Endothelial cell of umbilical vein (primary cell): ENCODE results near the gene PRKAG2. TPM values are rescaled to one million over a fixed set of nuclear protein-coding genes. Genes with fewer than 3 reads are reported as not detected.

Source experiments
- BruUV-seq: library from RNA; stranded (reverse); fragments of 400-500 nt; replicated peaks from 2 replicates; lab custom pipeline; 2021; lab: Mats Ljungman, UMichigan
- CTCF ChIA-PET: fragments of 300-600, 350-600 bp; sonication (Branson Sonifier 250); formaldehyde crosslinking; loops from one replicate; lab custom pipeline; 2021; ENCODE audit warnings: antibody characterized with exemption, inconsistent platforms; lab: Charles Lee
- POLR2A ChIA-PET: fragments of 300-600, 350-600 bp; sonication (Branson Sonifier 250); formaldehyde crosslinking; loops from one replicate; lab custom pipeline; 2021; ENCODE audit warnings: antibody characterized with exemption, inconsistent platforms; lab: Charles Lee
- DNase-seq: peaks from one replicate; pipeline ENCODE4 v3.0.0-alpha.2; 2011; ENCODE audit warnings: low read depth, low spot score
- FAIRE-seq: peaks from 2 replicates; lab custom pipeline; 2011; peaks lifted over from hg19 to GRCh38; lab: Jason Lieb, UNC
- H2AFZ ChIP-seq: 2 replicates; pipeline ENCODE4 v1.6.0; 2012; ENCODE audit warnings: low read depth, low read length, control low read depth, inconsistent platforms
- H3K27ac ChIP-seq: 2 replicates; pipeline ENCODE4 v1.5.1; 2011; ENCODE audit warnings: low read depth, mild to moderate bottlenecking, control low read depth, low read length, moderate library complexity; ENCODE audit not compliant: insufficient read depth
- H3K27me3 ChIP-seq, 2 experiments: 2 replicates each; pipeline versions ENCODE4 v1.6.0 to v1.6.1; 2011; ENCODE audit warnings: low read length in 2 of 2, mixed read lengths in 1 of 2; ENCODE audit not compliant: control insufficient read depth in 2 of 2, insufficient read depth in 2 of 2
- H3K36me3 ChIP-seq, 2 experiments: 2 replicates in 1 of 2; 3 replicates in 1 of 2; pipeline ENCODE4 v1.5.1; 2011; ENCODE audit warnings: low read length in 2 of 2, mild to moderate bottlenecking in 1 of 2, moderate library complexity in 1 of 2; ENCODE audit not compliant: control insufficient read depth in 2 of 2, insufficient read depth in 2 of 2; ENCODE audit errors: extremely low read depth in 1 of 2
- H3K4me1 ChIP-seq: 3 replicates; pipeline ENCODE4 v1.5.1; 2011; ENCODE audit warnings: mild to moderate bottlenecking, low read length; ENCODE audit not compliant: control insufficient read depth, insufficient read depth; ENCODE audit errors: extremely low read depth
- H3K4me2 ChIP-seq: 2 replicates; pipeline ENCODE4 v1.6.1; 2011; ENCODE audit warnings: low read length, control low read depth, mixed read lengths; ENCODE audit not compliant: insufficient read depth
- H3K4me3 ChIP-seq, 3 experiments: fragments of 200-600 bp in 1 of 3; sonication (generic), shearing (Covaris generic) in 1 of 3; replicated peaks in 1 of 3; 2 replicates each; pipeline ENCODE4 v1.5.1; 2011 to 2016; ENCODE audit warnings: control low read depth in 3 of 3, low read length in 3 of 3, mild to moderate bottlenecking in 2 of 3, inconsistent platforms in 1 of 3, low read depth in 1 of 3, moderate library complexity in 1 of 3; ENCODE audit not compliant: insufficient read depth in 1 of 3
- H3K79me2 ChIP-seq: 2 replicates; pipeline ENCODE4 v1.6.0; 2012; ENCODE audit warnings: low read length, inconsistent platforms; ENCODE audit not compliant: control insufficient read depth, insufficient read depth
- H3K9ac ChIP-seq: replicated peaks from 2 replicates; pipeline ENCODE3; 2011; ENCODE audit warnings: low read length, control low read depth; ENCODE audit not compliant: insufficient read depth; ENCODE audit errors: extremely low read depth
- H3K9me1 ChIP-seq: replicated peaks from 3 replicates; pipeline ENCODE4 v1.6.0; 2011; ENCODE audit warnings: mild to moderate bottlenecking, low read length; ENCODE audit not compliant: control insufficient read depth, insufficient read depth; ENCODE audit errors: extremely low read depth
- H3K9me3 ChIP-seq: replicated peaks from 2 replicates; pipeline ENCODE4 v1.5.1; 2012; ENCODE audit warnings: low read length, inconsistent platforms; ENCODE audit not compliant: control insufficient read depth, insufficient read depth
- H4K20me1 ChIP-seq: replicated peaks from 2 replicates; pipeline ENCODE3; 2011; ENCODE audit warnings: mild to moderate bottlenecking, low read length; ENCODE audit not compliant: control insufficient read depth, insufficient read depth; ENCODE audit errors: extremely low read depth
- EZH2 ChIP-seq: IDR thresholded peaks from 2 replicates; pipeline ENCODE4 v1.6.1; 2012; ENCODE audit warnings: borderline replicate concordance, low read depth, mild to moderate bottlenecking, moderate library complexity, low read length, inconsistent platforms; ENCODE audit not compliant: severe bottlenecking
- FOS ChIP-seq: IDR thresholded peaks from 2 replicates; pipeline ENCODE4 v1.6.1; 2011; ENCODE audit warnings: mild to moderate bottlenecking, low read length, moderate library complexity, borderline replicate concordance; ENCODE audit not compliant: insufficient read depth
- GATA2 ChIP-seq: IDR thresholded peaks from 2 replicates; pipeline ENCODE4 v1.7.0; 2011; ENCODE audit warnings: low read depth, mild to moderate bottlenecking, moderate library complexity, mixed read lengths, low read length; ENCODE audit not compliant: insufficient read length, insufficient read depth
- JUN ChIP-seq: IDR thresholded peaks from 2 replicates; pipeline ENCODE4 v1.6.1; 2011; ENCODE audit warnings: borderline replicate concordance, low read depth; ENCODE audit not compliant: insufficient read length, insufficient read depth
- MYC ChIP-seq: IDR thresholded peaks from one replicate; pipeline ENCODE4 v1.6.1; 2011; ENCODE audit warnings: mild to moderate bottlenecking, low read depth, low read length
- POLR2A ChIP-seq: IDR thresholded peaks from 2 replicates; pipeline ENCODE4 v1.6.1; 2012; ENCODE audit warnings: low read depth, mild to moderate bottlenecking, control low read depth, low read length
- POLR2AphosphoS5 ChIP-seq: IDR thresholded peaks from 2 replicates; pipeline ENCODE4 v1.6.1; 2012; ENCODE audit warnings: low read depth, mild to moderate bottlenecking, control low read depth, low read length, moderate library complexity; ENCODE audit not compliant: insufficient read depth
- dilution Hi-C: fragments of 300-500 bp; cut with MboI; formaldehyde crosslinking; loops from one replicate; pipeline ENCODE4 v1.15.0; 2019; ENCODE audit warnings: low sequenced_read_pairs; ENCODE audit not compliant: extremely low pct_ligation_motif_present
- intact Hi-C: fragments of 100-400 bp; cut with micrococcal nuclease; formaldehyde crosslinking; loops from one replicate; pipeline ENCODE4 v1.10.0; 2022
- polyA plus RNA-seq, 4 experiments: library from polyadenylated mRNA; depleted of rRNA in 3 of 4; stranded (reverse) in 3 of 4; unstranded in 1 of 4; fragments of >200 nt; gene quantifications; 2 replicates each; pipeline versions ENCODE4 v1.2.1 to v1.2.3, GENCODE V29; 2011 to 2012; ENCODE audit warnings: missing spikeins in 1 of 4
- total RNA-seq: library from RNA; stranded (reverse); gene quantifications from 2 replicates; pipeline ENCODE4 v1.2.3, GENCODE V29; 2021
- TF ChIP-seq, protein P1 (sequence below): IDR thresholded peaks from 2 replicates; pipeline ENCODE4 v1.6.1; 2011; ENCODE audit not compliant: insufficient read depth, insufficient read length
- TF ChIP-seq, protein P2 (sequence below), 2 donors: IDR thresholded peaks; 1 replicate in 1 of 2; 2 replicates in 1 of 2; pipeline ENCODE4 v1.5.1; 2011; ENCODE audit warnings: low read length in 2 of 2, mild to moderate bottlenecking in 2 of 2, moderate library complexity in 2 of 2, control low read depth in 1 of 2, inconsistent platforms in 1 of 2, low read depth in 1 of 2; ENCODE audit not compliant: insufficient read depth in 1 of 2; ENCODE audit errors: extremely low read depth in 1 of 2

Gene PRKAG2
- total and polyA plus RNA-seq, 2 donors (not counting 3 experiments of a cell fraction or from before 2014, with no cell fraction given) = 19.3 to 51.5 TPM

DNA sequence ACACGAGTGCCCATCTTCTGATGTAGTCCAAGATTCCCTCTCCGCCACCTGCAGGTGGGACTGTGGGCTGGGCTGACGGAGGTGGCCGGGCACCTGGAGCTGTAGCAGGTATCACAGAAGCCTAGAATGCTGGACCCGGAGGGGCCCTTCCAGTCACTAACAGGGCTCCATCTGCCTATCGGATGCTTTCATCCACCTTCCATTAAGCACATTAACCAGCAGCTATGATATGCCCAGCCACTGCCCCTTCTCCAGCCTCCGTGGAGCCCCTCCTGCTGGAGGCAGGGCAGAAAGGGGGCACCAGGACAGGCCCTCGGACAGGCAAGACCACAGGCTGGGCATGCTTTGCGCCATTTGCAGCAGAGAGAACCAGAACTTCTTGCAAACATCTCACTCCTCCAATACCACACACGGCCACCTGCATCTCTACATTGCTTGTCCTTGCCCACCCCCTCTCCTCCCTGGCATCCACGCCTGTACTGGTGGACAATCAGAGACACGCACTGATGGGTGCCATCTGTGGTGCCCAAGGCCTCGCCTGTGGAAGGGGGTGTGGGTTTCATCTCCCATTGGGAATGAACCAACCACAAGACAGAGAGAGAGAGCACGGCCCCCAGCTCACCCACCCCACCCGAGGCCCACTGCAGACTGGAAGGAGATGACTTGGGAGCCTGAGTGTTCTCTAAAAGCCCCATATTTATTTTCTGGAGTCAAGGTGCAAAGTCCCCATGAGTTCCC, 16.8 kb downstream of the PRKAG2 start:
- no peak overlapping the region for H2AFZ ChIP-seq
- CTCF ChIA-PET = interaction anchor here (1.4 to 1.5 kb wide), 2 partner anchors 10 to 77 kb away, joined by 4 to 5 read pairs; no protein-coding TSS in a partner anchor
- dilution Hi-C loops = no loop called here
- DNase-seq = no peak
- H3K9me1 ChIP-seq = no peaks in the 10 kb centered on the region
- POLR2A ChIA-PET = no interaction called here
- BruUV-seq = no TSS peak
- no peak overlapping the region for H3K27ac ChIP-seq
- intact Hi-C loops = no loop called here
- H3K4me3 ChIP-seq = no peak overlapping the region
- H3K36me3 ChIP-seq = no peaks in the 10 kb centered on the region
- no peak overlapping the region for H3K9ac ChIP-seq
- no peaks in the 10 kb centered on the region for H3K79me2 ChIP-seq
- H3K4me1 ChIP-seq = no peaks in the 10 kb centered on the region
- no peaks in the 10 kb centered on the region for H3K27me3 ChIP-seq
- TF ChIP-seq GATA2 = no peak
- no peak for TF ChIP-seq JUN
- TF ChIP-seq, protein P1, sequence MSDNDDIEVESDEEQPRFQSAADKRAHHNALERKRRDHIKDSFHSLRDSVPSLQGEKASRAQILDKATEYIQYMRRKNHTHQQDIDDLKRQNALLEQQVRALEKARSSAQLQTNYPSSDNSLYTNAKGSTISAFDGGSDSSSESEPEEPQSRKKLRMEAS = no peak
- TF ChIP-seq POLR2AphosphoS5 = no peak
- TF ChIP-seq, protein P2, sequence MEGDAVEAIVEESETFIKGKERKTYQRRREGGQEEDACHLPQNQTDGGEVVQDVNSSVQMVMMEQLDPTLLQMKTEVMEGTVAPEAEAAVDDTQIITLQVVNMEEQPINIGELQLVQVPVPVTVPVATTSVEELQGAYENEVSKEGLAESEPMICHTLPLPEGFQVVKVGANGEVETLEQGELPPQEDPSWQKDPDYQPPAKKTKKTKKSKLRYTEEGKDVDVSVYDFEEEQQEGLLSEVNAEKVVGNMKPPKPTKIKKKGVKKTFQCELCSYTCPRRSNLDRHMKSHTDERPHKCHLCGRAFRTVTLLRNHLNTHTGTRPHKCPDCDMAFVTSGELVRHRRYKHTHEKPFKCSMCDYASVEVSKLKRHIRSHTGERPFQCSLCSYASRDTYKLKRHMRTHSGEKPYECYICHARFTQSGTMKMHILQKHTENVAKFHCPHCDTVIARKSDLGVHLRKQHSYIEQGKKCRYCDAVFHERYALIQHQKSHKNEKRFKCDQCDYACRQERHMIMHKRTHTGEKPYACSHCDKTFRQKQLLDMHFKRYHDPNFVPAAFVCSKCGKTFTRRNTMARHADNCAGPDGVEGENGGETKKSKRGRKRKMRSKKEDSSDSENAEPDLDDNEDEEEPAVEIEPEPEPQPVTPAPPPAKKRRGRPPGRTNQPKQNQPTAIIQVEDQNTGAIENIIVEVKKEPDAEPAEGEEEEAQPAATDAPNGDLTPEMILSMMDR (IDR thresholded peaks at IDR 0.05; ENCODE audit: extremely low read depth in 1 of 2, insufficient read depth in 1 of 2, low read depth in 1 of 2, low read length in 2 of 2) = no peak
- TF ChIP-seq EZH2 = no peak
- no peak for TF ChIP-seq POLR2A
- no peak for TF ChIP-seq MYC
- no peak for TF ChIP-seq FOS
- no peak for FAIRE-seq
- H4K20me1 ChIP-seq = no peaks in the 10 kb centered on the region
- H3K4me2 ChIP-seq = no peak overlapping the region
- H3K9me3 ChIP-seq = no peaks in the 10 kb centered on the region
